ENCODE measurements around the gene SPATA16.
"Not testable (repeated sequence)": the region's sequence is repeated elsewhere in the genome, so short reads cannot be mapped to it uniquely, and the experiment has no call there.

SPATA16 gene

GRCh38 chr3:172931746-172932285 is 209.2 kb downstream of the SPATA16 start:
- no peak for DNase-seq

GRCh38 chr3:172929451-172929850 is 211.6 kb downstream of the SPATA16 start:
- DNase-seq = no peak

DNA sequence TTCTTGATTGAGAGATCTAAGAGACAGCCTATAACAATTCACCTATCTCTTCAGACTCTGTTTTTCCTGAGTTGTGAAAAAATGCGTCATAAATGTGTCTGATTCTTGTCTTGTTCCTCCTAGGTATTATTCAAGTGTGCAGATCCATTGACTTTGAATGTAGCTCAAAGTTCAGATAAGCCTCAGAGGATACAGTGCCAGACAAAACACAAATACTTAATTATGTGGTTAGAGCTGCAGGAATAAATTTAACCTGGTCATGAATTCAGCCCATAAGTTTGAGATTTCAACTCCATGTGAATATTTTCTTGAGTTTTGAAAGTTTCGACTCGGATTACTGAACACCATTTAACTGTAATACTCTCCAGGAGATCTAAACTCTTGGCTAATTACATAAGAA is 216.5 kb downstream of the SPATA16 start:
- no peak for DNase-seq

DNA sequence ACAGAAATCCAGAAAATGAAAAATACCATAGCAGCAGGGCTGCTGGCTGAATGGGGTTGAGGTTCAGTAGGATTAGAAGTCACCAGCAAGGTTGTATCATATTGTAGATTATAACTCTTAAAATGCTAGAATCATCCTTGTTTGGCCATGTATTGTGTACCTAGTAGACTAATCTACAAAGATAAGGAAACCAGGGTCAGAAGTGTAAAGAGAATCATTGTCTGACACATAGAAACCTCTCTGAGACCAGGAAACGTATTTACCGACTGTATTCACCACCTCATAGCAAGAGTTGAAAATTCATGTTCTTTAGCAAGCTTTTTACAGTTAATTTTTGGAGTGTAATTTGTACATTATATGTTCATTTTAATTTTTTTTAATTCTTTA is 221.7 kb downstream of the SPATA16 start:
- no peak for DNase-seq

DNA sequence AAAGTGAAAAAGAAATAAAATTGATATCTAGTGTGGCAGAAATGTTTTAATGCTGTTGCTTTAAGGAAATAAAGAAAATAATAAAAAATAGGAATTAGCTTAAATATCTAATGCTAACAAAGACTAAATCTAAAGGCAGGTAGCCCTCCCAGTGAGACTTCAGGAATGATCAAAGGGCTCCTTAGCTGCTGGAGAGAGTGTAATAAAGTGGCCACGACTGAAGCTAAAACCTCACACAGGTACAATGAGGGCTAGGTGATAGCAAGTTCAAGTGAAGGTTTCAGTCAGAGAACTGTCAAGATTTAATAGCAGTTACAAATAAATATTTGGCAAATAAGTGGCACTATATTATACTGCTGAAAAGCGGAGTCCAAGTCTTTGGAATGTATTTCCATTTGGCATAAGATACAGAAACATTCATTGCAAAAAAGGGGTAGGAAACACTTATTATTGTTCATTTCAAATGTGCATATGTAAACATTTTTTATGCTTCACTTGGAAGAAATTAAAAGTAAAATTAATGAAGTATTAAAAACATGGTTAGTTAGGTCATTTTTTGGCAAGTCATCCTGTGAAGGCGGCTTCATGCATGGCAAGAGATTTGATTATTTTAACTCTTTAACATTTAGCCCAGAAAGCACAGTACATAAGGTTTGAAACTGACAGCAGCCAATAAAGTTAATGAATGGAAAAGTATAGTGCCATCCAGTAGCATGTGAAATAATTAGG is 222.3 kb downstream of the SPATA16 start:
- no peak for DNase-seq

DNA sequence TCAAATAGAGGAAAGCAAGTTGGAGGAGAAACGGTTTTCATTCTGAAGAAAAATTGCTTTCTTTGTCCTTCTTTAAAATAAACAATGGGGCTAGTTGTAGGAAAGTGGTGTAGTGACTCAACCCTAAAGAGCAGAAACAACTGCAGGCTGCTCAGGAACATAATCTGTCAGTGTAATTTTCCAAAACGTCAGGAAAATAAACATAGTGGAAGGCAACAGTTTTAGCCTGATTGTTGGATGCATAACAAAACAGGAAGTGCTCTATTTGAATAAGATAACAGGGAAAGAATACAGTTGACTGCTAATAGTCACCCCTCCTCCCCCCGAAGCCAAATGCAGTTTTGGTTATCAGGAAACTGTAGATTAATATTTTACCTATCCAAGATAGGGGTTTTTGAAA is 222.9 kb downstream of the SPATA16 start:
- no peak for DNase-seq

GRCh38 chr3:172915911-172916514 is 225.0 kb downstream of the SPATA16 start:
- DNase-seq = no peak

DNA sequence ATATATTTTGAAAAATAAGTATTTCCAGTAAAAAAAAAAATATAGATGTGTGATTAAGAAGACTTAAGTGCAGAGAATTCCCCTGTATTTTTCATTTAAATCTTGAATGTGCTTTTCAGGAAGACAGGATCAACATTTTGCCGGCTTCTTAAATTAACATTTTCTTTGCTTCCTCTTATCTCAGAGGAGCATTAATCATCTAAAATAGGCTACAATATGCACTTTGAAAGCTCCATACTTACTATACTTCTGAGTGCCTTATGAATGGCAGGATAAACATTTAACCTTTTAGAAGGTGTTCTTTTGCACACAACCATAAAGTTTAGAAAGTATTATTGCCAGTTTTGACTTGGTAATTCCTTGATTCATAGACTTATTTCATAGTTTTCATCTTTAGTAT is 226.2 kb downstream of the SPATA16 start:
- DNase-seq = no peak

GRCh38 chr3:172913911-172914655 is 227.0 kb downstream of the SPATA16 start:
- DNase-seq = no peak

GRCh38 chr3:172911142-172911541 is 229.9 kb downstream of the SPATA16 start:
- DNase-seq = no peak

GRCh38 chr3:172908771-172909270 is 232.2 kb downstream of the SPATA16 start:
- DNase-seq = no peak

DNA sequence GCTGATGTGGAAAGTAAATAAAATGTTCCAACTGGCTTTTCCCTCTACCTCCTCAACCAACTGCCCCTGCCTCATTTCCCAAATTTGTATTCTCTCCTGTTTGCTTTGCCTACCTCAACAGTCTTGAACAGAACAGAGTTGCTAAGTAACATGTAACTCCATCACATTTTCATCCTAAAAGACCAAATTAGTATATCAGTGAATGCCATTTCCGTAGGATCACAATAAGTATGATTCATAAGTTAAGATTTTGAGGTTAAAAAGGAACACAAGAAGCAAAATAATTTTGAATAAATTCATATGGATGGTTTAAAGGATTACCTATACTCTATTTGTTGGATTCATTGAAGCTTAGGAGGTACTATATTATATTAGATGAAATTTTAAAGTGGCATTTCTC is 235.6 kb downstream of the SPATA16 start:
- no peak for DNase-seq

- no peak for DNase-seq
Observed at GRCh38 chr3:172904711-172905373, 236.2 kb downstream of the SPATA16 start.

DNA sequence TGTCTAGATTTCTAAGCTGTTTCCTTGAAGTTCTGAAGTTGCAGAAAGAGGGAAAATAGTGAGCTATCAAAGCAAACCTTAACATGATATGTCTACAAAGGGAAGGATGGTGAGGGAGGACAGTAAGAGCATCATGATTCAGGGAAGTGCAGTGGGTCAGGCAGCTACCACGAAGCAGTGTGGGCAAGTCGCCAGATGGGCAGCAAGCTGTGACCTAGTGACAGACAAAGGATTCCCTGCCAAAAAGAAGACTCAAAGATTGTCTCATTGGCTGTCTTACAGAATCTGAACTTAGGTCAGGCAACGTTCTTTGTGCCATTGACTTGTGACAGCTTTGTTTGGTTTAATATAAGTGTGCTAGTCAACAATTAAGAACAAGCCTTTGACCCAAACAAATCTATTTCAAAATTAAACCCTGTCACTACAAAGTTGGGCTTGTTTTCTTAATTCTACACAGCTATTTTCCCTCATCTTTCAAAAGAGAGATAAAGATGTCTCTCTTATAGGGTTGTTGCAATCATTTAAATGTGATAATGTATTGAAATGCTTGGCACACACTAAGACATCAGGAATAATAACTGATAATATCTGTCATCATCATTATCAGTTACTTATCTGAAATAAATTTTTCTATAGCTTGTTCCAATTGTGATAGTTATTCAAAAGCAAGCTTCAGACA is 237.3 kb downstream of the SPATA16 start:
- DNase-seq = no peak

DNA sequence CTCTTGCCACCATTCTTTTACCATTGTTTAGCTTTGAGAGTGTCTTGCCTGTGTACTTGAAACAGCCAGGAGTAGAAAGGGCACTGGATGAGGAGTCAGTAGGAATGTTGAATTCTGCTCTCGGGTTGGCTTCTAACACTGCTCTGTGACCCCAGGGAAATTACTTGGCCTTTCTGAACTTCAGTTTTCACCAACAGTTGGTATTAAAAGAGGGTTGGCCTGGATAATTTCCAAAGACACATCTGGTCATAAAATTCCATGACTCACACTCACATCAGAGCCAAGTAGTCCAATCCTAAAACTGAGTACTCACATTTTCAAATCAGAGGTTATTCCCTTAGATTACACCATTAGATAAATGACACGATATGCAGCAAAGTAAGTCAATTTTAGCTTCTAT is 248.9 kb downstream of the SPATA16 start:
- no peak for DNase-seq

DNA sequence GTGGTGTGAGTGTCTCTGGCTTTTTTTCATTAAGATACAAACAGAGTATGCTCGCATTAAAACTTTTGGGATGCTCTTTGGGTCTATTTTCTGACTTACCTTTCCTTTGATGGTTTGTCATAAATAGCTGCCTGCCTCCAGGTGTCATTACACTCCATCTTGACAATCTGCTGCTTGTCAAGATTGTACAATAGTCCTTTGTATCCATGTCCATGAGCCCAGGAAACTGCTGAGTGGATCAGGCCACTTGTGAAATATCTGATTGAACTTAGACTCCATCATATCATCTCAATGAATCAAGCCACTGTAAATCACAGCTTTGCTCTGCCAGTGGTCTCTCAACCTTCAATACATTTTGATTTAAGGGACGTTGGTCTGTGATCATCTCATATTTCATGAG is 255.3 kb downstream of the SPATA16 start:
- DNase-seq = no peak

- no peak for DNase-seq
Observed at GRCh38 chr3:172882563-172882962, 258.5 kb downstream of the SPATA16 start.

- not testable (repeated sequence) for DNase-seq
Observed at GRCh38 chr3:172879381-172879780, 261.7 kb downstream of the SPATA16 start.

GRCh38 chr3:172877011-172877410 is 264.0 kb downstream of the SPATA16 start:
- no peak for DNase-seq

DNA sequence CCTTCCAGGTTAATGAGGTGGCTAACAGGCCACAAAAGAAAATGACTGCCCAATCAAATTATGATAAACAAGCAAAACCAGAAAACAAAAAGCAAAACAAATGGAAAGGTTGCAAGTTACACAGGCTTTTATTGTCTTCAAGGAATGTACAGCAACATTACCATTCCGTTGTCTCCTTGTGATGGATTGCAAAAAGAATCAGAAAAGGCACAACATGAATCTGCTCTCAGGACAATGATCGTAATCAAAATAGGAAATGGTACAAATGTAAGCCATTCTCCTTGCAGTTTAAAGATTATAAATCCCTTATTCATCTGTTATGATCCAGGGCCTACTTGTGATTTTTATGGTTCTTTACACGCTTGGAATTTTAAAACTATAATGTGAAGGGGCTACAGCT is 264.7 kb downstream of the SPATA16 start:
- no peak for DNase-seq

GRCh38 chr3:172875039-172875438 is 266.0 kb downstream of the SPATA16 start:
- no peak for DNase-seq

DNA sequence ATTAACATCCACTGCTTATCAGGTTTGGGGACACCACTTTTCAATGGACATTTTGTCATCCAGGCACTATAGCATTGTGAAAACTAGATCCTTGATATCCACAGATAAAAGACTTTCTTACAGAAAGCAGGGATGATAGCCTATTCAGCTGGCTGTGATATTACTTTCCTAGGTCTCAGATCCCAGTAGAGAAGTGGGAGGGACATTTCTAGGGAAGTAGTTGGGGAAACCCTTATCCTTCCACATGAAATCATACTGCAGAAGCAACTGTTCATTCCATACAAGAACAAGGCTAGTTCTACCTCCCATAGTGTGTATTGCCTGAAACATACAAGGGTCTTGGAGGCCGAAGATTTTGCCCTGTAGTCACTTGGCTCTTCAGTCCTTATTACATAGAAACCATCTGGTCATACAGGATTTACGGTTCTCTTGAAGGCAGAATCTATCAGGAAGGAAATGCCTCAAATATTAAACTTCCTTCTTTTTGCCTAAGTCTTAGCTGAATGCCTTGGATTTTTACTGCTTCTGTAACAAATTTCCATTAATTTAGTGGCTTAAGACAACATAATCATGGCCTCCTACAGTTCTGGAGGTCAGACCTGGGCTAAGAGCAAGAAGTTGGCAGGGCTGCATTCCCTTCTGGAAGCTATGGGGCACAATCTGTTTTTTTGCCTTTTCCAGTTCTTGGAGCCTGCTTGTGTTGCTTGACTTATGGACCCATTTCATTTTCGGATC is 271.1 kb downstream of the SPATA16 start:
- no peak for DNase-seq
